Erythroblast (primary cell): ENCODE data around the gene CHADL.

Experiments
- GATA1 ChIP-seq: IDR thresholded peaks from 2 replicates; pipeline ENCODE4 v1.6.1; 2011; ENCODE audit warnings: low read depth, mild to moderate bottlenecking, control low read depth, low read length, moderate library complexity
- POLR2A ChIP-seq: IDR thresholded peaks from 2 replicates; pipeline ENCODE4 v1.6.1; 2011; ENCODE audit warnings: mild to moderate bottlenecking, low read length

DNA sequence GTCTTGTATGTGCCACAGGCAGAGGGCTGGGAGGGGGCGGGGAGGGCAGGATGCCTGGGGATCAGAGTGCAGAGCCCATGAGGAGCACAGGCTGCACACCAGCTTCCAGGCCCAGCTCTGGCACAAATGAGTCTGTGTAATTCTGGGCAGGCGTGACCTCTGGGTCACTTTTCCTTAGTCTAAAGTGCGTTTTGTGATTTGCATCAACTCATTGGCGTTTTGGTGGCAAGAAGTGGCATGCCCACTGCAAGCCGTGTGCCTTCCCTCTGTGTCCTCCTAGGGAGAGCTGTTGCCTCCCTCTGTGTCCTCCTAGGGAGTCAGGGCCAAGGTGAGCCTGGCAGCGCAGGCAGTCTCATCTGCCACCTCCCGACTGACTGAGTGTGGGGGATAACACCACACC is 17.2 kb downstream of the CHADL start:
- no peak for TF ChIP-seq POLR2A
- TF ChIP-seq GATA1: no peak
